NB4 (cell line): ENCODE measurements around the gene NFATC1.

Experiments used
- POLR2A ChIP-seq: IDR thresholded peaks from 2 replicates; pipeline ENCODE4 v1.6.1; 2011; ENCODE audit warnings: mild to moderate bottlenecking; ENCODE audit not compliant: insufficient read length; ENCODE audit errors: extremely low read depth
- TF ChIP-seq, protein P1 (sequence below): IDR thresholded peaks from one replicate; pipeline ENCODE4 v1.5.1; 2012; ENCODE audit warnings: low read depth, low read length

DNA sequence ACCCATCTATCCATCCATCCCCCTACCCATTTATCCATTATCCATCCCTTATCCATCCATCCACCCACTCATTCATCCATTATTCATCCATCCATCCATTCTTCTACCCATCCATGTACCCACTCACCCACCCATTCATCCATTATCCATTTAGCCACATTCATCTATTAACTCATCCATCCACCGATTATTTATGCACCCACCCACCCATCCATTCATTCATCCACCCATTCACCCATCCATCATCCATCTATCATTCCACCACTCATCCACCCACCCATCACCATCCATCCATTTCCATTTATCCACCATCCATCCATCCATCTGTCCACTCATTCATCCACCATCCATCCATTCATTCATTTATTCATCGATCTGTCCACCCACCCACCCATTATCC lies 146.5 kb downstream of the NFATC1 start:
- TF ChIP-seq, protein P1, sequence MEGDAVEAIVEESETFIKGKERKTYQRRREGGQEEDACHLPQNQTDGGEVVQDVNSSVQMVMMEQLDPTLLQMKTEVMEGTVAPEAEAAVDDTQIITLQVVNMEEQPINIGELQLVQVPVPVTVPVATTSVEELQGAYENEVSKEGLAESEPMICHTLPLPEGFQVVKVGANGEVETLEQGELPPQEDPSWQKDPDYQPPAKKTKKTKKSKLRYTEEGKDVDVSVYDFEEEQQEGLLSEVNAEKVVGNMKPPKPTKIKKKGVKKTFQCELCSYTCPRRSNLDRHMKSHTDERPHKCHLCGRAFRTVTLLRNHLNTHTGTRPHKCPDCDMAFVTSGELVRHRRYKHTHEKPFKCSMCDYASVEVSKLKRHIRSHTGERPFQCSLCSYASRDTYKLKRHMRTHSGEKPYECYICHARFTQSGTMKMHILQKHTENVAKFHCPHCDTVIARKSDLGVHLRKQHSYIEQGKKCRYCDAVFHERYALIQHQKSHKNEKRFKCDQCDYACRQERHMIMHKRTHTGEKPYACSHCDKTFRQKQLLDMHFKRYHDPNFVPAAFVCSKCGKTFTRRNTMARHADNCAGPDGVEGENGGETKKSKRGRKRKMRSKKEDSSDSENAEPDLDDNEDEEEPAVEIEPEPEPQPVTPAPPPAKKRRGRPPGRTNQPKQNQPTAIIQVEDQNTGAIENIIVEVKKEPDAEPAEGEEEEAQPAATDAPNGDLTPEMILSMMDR = no peak
- TF ChIP-seq POLR2A = no peak
